OCI-LY1 (cell line): ENCODE data around the gene JAGN1.

Source experiments
- EZH2 ChIP-seq: fragments of 200-600 bp; sonication (generic), shearing (Covaris generic); IDR thresholded peaks from 2 replicates; pipeline ENCODE4 v1.8.0; 2017; ENCODE audit warnings: borderline replicate concordance, mixed run types, mild to moderate bottlenecking, antibody characterized with exemption, low read length, moderate library complexity, mixed read lengths
- TF ChIP-seq, protein P1 (sequence below): fragments of 200-600 bp; sonication (generic), shearing (Covaris generic); IDR thresholded peaks from 2 replicates; pipeline ENCODE4 v1.5.1; 2017; ENCODE audit warnings: mild to moderate bottlenecking, antibody characterized with exemption, low read length, moderate library complexity, mixed read lengths

DNA sequence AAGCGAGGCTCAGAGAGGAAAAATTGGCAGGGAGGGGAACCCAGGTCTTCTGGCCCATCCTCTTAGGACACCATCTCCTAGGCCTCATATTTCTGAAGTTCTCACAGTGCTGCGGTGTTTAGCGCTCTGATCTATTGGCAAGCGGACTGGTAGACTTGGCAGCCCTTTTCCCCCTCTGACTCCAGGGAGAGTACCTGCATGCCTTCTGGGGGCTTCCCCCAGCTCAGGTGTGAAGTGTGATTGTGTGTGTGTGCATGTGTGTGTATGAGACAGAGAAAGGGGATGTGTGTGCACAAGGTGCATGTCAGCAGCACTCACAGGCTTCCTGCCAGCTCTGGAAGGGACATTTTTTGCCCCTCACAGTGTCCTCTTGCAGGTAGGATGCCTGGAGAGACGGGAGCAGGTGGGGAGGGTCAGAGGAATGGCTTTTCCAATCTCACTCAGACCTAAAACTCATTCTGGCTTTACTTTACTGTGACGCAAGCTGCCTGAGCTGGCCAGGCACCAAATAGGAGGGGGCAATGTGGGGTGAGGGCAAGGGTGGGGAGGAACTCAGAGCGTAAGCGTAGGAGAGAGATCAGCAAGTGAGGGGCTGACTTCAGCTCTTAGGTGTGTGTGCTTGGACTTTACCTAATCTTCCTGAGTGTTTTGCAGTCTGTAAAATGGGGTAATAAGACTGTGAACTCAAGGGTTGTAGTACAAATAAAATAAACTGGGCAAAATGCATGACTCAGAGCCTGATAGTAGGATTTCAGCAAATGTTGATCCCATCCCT, 8.2 kb downstream of the JAGN1 start:
- TF ChIP-seq, protein P1, sequence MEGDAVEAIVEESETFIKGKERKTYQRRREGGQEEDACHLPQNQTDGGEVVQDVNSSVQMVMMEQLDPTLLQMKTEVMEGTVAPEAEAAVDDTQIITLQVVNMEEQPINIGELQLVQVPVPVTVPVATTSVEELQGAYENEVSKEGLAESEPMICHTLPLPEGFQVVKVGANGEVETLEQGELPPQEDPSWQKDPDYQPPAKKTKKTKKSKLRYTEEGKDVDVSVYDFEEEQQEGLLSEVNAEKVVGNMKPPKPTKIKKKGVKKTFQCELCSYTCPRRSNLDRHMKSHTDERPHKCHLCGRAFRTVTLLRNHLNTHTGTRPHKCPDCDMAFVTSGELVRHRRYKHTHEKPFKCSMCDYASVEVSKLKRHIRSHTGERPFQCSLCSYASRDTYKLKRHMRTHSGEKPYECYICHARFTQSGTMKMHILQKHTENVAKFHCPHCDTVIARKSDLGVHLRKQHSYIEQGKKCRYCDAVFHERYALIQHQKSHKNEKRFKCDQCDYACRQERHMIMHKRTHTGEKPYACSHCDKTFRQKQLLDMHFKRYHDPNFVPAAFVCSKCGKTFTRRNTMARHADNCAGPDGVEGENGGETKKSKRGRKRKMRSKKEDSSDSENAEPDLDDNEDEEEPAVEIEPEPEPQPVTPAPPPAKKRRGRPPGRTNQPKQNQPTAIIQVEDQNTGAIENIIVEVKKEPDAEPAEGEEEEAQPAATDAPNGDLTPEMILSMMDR = no peak
- no peak for TF ChIP-seq EZH2
